HTR-8/SVneo (cell line): ENCODE results near the gene UNC50.
A peak's percentile ranks its signal among the peaks of the same experiment; 100 is the strongest.
"Not testable (repeated sequence)": the region's sequence is repeated elsewhere in the genome, so short reads cannot be mapped to it uniquely, and the experiment has no call there.

ENCODE experiments used
- DNase-seq: peaks from one replicate; pipeline ENCODE4 v3.0.0; 2011; ENCODE audit warnings: low spot score, mixed read lengths; ENCODE audit not compliant: insufficient read length
- FAIRE-seq: peaks from 2 replicates; lab custom pipeline; 2011; peaks lifted over from hg19 to GRCh38; lab: Jason Lieb, UNC

The UNC50 gene

GRCh38 chr2:98573426-98573825 is 35.0 kb upstream of the UNC50 start:
- FAIRE-seq (no peak), DNase-seq (no peak)

DNA sequence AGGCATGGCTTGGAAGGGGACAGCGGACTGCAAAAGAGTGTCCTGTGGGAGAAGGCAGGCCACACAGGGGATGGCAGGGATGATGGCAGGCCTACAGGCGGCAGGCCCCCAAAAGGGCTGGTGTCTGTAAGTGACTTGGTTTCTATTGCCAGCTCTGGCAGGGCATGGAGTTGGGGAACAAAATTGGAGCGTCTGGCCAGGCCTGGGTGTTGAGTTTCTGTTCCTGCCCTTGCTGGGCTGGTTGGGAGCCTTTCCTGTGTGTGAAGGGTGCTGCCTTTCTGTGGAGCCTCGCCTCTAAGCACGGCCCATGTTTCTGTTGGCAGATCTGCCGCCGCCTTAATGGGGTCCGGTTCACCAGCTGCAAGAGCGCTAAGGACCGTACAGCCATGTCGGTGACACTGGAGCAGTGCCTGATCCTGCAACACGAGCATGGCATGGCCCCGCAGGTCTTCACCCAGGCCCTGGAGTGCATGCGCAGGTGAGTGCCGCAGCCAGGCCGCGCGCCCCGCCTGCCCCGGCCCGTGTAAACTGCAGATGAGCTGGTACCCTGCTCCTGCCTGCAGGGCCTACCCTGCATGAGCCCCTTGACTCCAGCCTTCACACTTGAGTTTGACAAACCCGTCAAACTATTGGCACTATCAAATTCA is 31.6 kb upstream of the UNC50 start:
- FAIRE-seq = no peak
- DNase-seq = no peak

DNA sequence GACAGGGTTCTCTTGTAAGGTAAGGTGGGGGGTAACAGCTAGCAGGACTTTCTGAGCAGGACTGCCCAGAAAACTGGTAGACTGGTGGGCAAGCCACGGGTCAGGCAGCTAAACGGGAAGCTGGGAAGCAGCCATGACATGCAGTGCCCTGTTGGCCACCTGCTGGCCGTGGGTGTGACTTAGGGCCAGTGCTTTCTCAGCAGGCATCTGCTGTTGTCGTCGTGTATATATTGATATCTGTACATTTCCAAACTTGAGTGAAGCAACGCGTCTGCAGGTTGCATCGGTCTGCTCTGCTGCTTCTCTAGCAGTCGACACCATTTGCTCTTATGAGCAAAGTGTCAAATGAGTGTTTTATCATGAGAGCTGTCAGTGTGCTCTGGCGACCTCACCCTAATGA is 31.1 kb upstream of the UNC50 start:
- no peak for DNase-seq

DNA sequence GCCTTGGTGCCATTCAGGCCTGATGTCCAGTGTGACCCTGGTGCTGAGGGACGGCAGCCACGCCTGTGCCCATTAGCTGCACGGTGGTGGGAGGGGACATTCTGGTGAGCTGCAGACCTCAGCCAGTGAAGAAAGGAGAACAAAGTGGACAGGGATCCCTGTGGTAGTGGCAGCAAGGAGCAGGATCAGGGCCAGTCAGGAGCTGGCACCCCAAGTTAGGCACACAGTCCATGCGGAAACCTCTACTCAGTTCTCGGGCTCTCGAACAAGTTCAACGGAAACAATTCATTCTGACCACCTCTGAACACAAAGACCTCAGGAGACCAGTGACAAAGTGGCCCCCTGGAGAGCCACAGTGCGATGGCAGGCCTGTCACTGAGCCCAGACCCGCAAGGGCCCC is 30.2 kb upstream of the UNC50 start:
- DNase-seq = no peak
- FAIRE-seq = peak; percentile 16

More for the DNA sequence above, 31.1 kb upstream of the UNC50 start:
- FAIRE-seq = peak; percentile 78

- no peak for FAIRE-seq
- no peak for DNase-seq
Observed at GRCh38 chr2:98579926-98580325, 28.5 kb upstream of the UNC50 start.

- FAIRE-seq (no peak), DNase-seq (no peak)
Observed at GRCh38 chr2:98580656-98581284, 27.6 kb upstream of the UNC50 start.

DNA sequence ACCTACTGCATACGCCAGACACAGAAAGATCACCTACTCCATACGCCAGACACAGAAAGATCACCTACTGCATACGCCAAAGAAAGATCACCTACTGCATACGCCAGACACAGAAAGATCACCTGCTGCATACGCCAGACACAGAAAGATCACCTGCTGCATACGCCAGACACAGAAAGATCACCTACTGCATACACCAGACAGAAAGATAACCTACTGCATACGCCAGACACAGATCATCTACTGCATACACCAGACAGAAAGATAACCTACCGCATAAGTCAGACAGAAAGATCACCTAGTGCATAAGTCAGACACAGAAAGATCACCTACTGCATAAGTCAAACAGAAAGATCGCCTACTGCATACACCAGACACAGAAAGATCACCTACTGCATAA is 25.9 kb upstream of the UNC50 start:
- DNase-seq (no peak), FAIRE-seq (peak; percentile 89)

DNA sequence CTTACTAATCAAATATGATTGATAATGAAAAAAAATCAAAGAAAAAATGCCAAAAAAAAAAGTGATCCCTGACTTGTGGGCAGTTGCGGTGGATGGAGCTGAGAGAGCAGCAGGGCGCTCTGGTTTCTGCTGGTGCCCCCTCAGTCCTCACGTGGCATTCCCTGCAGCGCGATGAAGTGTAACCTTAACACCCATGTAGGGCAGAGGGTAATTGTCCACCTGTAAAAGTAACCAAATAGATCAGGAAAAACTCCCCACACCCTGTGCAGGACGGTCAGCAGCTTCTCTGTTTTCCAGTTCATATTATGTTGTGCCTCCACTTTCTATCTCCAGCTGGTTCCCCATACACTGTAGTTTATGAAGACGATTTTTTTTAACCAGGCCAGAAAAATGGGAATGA is 25.1 kb upstream of the UNC50 start:
- FAIRE-seq = no peak
- no peak for DNase-seq

- DNase-seq (no peak), FAIRE-seq (no peak)
Observed at GRCh38 chr2:98583816-98584618, 24.4 kb upstream of the UNC50 start.

GRCh38 chr2:98585386-98585785 is 23.0 kb upstream of the UNC50 start:
- FAIRE-seq = no peak

GRCh38 chr2:98586551-98587140 is 21.7 kb upstream of the UNC50 start:
- no peak for DNase-seq

More at GRCh38 chr2:98585386-98585785, 23.0 kb upstream of the UNC50 start:
- no peak for DNase-seq

GRCh38 chr2:98588880-98589431 is 19.4 kb upstream of the UNC50 start:
- DNase-seq (no peak), FAIRE-seq (no peak)

More at GRCh38 chr2:98586551-98587140, 21.7 kb upstream of the UNC50 start:
- peak; percentile 28 for FAIRE-seq

GRCh38 chr2:98589489-98589888 is 18.9 kb upstream of the UNC50 start:
- no peak for DNase-seq
- no peak for FAIRE-seq

- FAIRE-seq = no peak
Observed at GRCh38 chr2:98592565-98592964, 15.8 kb upstream of the UNC50 start.

GRCh38 chr2:98594665-98595064 is 13.7 kb upstream of the UNC50 start:
- FAIRE-seq, DNase-seq: not testable (repeated sequence)

More at GRCh38 chr2:98592565-98592964, 15.8 kb upstream of the UNC50 start:
- no peak for DNase-seq

GRCh38 chr2:98598781-98599428 is 9.5 kb upstream of the UNC50 start:
- no peak for DNase-seq
- no peak for FAIRE-seq

- FAIRE-seq (peak; percentile 80), DNase-seq (peak; percentile 51)
Observed at GRCh38 chr2:98601532-98602132, 6.8 kb upstream of the UNC50 start.

DNA sequence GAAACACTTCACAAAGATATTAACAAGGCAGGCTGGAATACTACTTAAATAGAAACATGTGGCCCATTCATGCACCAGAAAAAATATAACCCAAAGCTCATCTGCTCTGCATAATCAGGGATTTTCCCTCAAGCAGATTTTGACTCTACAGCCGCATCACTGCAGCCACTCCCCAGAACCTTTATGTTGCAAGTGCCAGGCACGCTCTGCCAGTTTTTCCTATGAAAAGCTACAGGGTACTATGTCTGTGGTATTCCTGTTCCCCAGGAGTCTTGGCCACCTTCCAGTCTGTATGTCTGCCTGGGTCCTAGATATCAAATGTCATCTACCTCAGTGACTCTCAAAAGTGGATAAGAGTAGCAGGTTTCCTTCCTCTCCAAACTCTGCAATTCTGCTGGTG is 3.8 kb upstream of the UNC50 start:
- DNase-seq (no peak), FAIRE-seq (no peak)

- FAIRE-seq = no peak
- DNase-seq = no peak
Observed at GRCh38 chr2:98605076-98605475, 3.3 kb upstream of the UNC50 start.

- DNase-seq = no peak
- no peak for FAIRE-seq
Observed at GRCh38 chr2:98606431-98606830, 2.0 kb upstream of the UNC50 start.
